AG09309 (cell line): ENCODE data around the gene SLC17A7.
"Not testable (repeated sequence)": the region's sequence is repeated elsewhere in the genome, so short reads cannot be mapped to it uniquely, and the experiment has no call there.

Experiments used
- DNase-seq: peaks from one replicate; pipeline ENCODE4 v3.0.0-alpha.2; 2010; ENCODE audit warnings: low read depth
- H3K4me3 ChIP-seq: 2 replicates; pipeline ENCODE4 v1.5.1; 2011; ENCODE audit warnings: mild to moderate bottlenecking, low read depth, low read length, moderate library complexity; ENCODE audit not compliant: control insufficient read depth
- TF ChIP-seq, protein P1 (sequence below): IDR thresholded peaks from 2 replicates; pipeline ENCODE4 v1.5.1; 2011; ENCODE audit warnings: mild to moderate bottlenecking, low read depth, low read length, inconsistent platforms; ENCODE audit not compliant: insufficient read depth, control insufficient read depth; ENCODE audit errors: missing control alignments

Gene SLC17A7

DNA sequence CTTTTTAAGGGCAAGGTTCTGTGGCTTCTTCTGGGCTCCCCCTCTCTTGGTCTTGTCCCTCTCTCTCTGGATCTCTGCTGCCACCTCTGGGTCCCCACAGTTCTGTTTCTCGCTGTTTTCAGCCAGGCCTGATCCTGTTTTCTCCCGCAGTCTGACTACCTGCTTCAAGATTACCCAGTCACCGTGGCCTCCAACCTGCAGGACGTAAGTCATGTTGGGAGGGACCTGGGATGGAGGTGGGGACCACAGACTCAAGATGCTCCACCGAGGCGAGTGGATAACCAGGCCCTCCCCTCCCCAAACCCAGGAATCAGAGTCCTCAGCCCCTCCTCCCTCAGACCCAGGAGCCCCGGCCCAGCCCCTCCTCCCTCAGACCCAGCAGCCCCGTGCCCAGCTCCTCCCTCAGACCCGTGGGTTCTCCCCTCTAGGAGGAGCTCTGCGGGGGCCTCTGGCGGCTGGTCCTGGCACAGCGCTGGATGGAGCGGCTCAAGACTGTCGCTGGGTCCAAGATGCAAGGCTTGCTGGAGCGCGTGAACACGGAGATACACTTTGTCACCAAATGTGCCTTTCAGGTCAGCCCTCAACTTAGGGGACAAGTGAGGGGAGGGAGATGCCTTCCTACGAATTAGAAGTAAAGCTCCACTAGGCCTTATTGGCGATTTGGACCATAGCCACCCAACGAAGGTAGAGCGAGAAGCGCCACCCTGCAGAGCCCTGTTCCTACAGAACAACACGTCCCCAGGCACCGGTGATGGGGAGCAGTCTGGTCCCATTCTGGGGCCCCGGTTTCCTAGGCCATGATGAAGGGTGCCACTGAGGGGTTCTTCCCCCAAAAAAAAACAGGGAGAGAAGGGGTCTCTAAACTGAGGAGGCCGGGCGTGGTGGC lies 34.9 kb upstream of the SLC17A7 start:
- H3K4me3 ChIP-seq = no peak overlapping the region
- DNase-seq = no peak
- TF ChIP-seq, protein P1, sequence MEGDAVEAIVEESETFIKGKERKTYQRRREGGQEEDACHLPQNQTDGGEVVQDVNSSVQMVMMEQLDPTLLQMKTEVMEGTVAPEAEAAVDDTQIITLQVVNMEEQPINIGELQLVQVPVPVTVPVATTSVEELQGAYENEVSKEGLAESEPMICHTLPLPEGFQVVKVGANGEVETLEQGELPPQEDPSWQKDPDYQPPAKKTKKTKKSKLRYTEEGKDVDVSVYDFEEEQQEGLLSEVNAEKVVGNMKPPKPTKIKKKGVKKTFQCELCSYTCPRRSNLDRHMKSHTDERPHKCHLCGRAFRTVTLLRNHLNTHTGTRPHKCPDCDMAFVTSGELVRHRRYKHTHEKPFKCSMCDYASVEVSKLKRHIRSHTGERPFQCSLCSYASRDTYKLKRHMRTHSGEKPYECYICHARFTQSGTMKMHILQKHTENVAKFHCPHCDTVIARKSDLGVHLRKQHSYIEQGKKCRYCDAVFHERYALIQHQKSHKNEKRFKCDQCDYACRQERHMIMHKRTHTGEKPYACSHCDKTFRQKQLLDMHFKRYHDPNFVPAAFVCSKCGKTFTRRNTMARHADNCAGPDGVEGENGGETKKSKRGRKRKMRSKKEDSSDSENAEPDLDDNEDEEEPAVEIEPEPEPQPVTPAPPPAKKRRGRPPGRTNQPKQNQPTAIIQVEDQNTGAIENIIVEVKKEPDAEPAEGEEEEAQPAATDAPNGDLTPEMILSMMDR = peak; percentile 59

DNA sequence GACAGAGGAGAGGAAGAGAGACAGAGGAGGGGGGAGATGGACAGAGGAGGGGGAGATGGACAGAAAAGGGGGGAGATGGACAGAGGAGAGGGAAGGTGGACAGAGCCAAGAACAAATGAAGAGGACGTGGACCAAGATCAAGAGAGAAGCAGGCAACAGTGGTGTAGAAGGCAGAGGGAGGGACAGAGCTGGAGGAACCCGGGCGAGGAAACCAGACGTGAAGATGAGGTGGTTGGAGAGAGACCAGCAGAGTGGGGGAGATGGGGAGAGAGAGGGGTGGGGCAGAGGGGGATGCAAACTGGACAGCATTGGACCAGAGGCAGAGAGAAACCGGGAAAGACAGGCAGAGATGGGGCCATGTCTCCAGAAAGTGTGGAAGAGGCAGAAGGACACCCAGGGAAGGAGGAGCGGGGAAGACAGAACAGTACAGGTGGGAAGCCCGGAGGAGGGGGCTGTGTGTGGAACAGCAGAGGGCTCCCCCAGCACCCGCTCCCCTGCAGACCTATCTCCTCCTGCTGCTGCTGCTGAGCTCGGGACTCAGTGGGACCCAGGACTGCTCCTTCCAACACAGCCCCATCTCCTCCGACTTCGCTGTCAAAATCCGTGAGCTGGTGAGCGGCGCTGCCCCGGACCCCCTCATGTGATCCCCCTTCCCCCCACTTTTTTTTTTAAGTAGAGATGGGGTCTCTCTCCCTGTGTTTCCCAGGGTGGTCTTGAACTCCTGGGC lies 34.0 kb upstream of the SLC17A7 start:
- no peak overlapping the region; the same call in 1 of the 2 replicates for H3K4me3 ChIP-seq
- TF ChIP-seq, protein P1 = no peak
- no peak for DNase-seq

DNA sequence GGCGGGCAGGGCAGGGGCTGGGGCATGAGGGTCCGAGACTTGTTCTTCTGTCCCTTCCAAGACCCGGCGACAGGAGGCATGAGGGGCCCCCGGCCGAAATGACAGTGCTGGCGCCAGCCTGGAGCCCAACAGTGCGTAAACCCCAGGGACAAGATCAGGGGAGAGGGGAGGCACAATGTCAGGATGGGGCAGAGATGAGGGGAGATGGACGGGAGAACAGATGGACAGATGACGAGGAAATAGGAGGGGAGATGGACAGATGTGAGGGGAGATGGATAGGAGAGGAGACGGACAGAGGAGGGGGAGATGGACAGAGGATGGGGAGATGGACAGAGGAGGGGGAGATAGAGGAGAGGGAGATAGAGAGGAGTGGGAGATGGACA lies 33.2 kb upstream of the SLC17A7 start:
- peak overlapping the region; percentile 81 for H3K4me3 ChIP-seq
- TF ChIP-seq, protein P1 = no peak
- DNase-seq = no peak

DNA sequence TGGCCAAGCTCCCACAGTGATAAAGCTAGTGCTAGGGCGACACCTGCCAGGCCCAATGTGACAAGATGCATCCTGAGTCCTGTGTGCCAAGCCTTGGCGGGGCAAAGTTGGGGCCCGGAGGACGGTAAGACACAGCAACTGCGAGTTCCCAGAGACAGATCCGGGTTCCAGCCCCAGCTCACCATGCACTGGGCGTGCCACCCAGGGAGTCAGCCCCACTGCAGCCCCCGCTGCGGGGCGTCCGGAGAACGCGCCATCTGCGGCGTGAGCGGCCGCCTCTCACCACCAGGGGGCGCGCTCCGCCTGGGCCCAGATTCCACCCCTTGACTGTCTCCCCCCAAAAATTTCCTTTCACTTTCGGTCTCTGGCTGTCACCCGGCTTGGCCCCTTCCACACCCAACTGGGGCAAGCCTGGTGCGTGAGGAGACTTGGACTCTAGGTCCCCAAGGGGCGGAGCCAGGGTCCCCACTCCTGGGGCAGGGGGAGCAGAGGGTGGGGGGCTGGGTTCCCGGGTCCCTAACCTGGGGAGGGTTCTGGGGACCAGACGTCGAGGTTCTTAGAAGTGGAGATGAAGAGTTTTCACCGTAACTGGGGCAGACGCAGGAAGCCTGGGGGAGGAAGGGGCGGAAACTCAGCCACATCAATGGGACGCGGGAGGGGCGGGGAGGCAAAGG lies 32.7 kb upstream of the SLC17A7 start, which contains the start of gene FLT3LG:
Gene FLT3LG (plus strand): TSS at position 348 of the 674 bp plus-strand sequence. CDS start 425 bp downstream, outside the sequence.
- peak within 1 kb of the TSS; percentile 81 for H3K4me3 ChIP-seq
- TF ChIP-seq, protein P1 = peak; percentile 93
- peak; percentile 34 for DNase-seq

DNA sequence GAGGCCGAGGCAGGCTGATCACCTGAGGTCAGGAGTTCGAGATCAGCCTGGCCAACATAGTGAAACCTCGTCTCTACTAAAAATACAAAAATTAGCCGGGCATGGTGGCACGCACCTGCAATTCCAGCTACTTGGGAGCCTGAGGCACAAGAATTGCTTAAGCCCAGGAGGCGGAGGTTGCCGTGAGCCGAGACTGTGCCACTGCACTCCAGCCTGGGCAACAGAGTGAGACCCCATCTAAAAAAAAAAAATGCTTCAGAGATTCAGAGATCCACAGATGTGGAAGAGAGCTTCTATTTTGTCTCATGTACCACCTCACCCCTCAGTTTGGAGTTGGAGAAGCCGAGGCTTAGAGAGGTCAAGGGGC lies 32.2 kb upstream of the SLC17A7 start:
- peak overlapping the region; percentile 81; the same call in 1 of the 2 replicates for H3K4me3 ChIP-seq

DNA sequence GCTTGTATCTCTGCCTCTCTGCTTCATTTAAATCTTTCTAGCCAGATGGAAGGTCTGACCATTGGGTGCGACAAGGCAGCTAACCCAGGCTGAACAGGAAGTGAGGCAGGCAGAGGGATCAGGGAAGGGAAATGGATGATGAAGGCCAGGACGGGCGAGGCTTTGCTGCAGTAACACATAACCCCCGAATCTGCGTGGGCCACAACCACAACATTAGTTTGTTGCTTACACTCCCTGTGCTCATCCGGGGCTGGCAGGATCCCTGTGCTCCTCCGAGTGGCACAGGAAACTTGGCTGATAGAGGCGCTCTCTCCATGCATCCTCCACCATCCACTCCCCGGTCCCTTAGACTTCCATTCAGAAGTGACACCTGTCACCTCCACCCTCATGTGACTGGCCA lies 31.6 kb upstream of the SLC17A7 start:
- TF ChIP-seq, protein P1 = no peak
- no peak for DNase-seq
- H3K4me3 ChIP-seq = no peak overlapping the region

More for the DNA sequence above, 32.2 kb upstream of the SLC17A7 start:
- DNase-seq = not testable (repeated sequence)
